Measurements from ENCODE around the gene RPGR. TPM values are rescaled to one million over a fixed set of nuclear protein-coding genes. Genes with fewer than 3 reads are reported as not detected.

The RPGR gene
- 6.0 and 18.2 TPM in 2 replicates for total RNA-seq (2011; cell fraction: chromatin; rRNA removed; ENCODE audit: low replicate concordance)
- 3.6 and 4.2 TPM in 2 replicates for total RNA-seq (2011; cell fraction: nucleolus; rRNA removed)
- total RNA-seq (2011; cell fraction: nucleoplasm; rRNA removed), result 4.8 and 5.6 TPM in 2 replicates
- total RNA-seq (2014; rRNA removed), result 4.9 and 6.4 TPM in 2 replicates
- total RNA-seq (2014; rRNA removed; fragmentation: Illumina TruSeq; extraction: Trizol), result 6.1 and 8.0 TPM in 2 replicates
- total RNA-seq (2015; rRNA removed; fragmentation: Illumina TruSeq; extraction: Trizol), result 5.2 and 6.2 TPM in 2 replicates
- total RNA-seq (2021), result 3.9 and 5.7 TPM in 2 replicates
- polyA plus RNA-seq (2011; rRNA removed), result 3.2 and 3.4 TPM in 2 replicates
- 0.51 and 1.4 TPM in 2 replicates for polyA plus RNA-seq (2011; cell fraction: cytosol; rRNA removed)
- 1.9 and 3.1 TPM in 2 replicates for polyA plus RNA-seq (2011; cell fraction: nucleus; rRNA removed)
- polyA plus RNA-seq (2012), result 4.0 and 4.4 TPM in 2 replicates
- 5.6 and 6.2 TPM in 2 replicates for polyA plus RNA-seq (2014; fragmentation: Illumina TruSeq; extraction: Trizol)
- 1 to 10 TPM; 2.1 to 2.7 TPM for polyA plus RNA-seq (2014; fragmentation: Nextera tagmentation; extraction: Ambion mirVana)
- 5.8 and 7.9 TPM in 2 replicates for polyA plus RNA-seq (2014; rRNA removed)
- 3.8 and 5.0 TPM in 2 replicates for polyA minus RNA-seq (2011; rRNA and poly(A)+ RNA removed)
- 0.57 and 3.6 TPM in 2 replicates for polyA minus RNA-seq (2011; cell fraction: cytosol; rRNA and poly(A)+ RNA removed)
- polyA minus RNA-seq (2011; cell fraction: nucleus; rRNA and poly(A)+ RNA removed), result 6.0 and 8.6 TPM in 2 replicates
- percentile 54 among the genes with signal in this experiment for Bru-seq, nascent RNA
- BruChase-seq, experiment 1, labeled RNA remaining after a 2-hour chase, result percentile 63 among the genes with signal in this experiment
- percentile 62 among the genes with signal in this experiment for BruChase-seq, experiment 2, labeled RNA remaining after a 6-hour chase
- long read RNA-seq, experiment 1, partial matches to known transcripts, result 3 of 17 reads
- long read RNA-seq, experiment 1, other reads (novel, unspliced or antisense), result 11 of 17 reads
- long read RNA-seq, experiment 2, partial matches to known transcripts, result 1 of 1 reads
- long read RNA-seq, experiment 2, other reads (novel, unspliced or antisense), result 0 of 1 reads
- long read RNA-seq, experiment 3, partial matches to known transcripts, result 3 of 6 reads
- long read RNA-seq, experiment 3, other reads (novel, unspliced or antisense), result 3 of 6 reads

- peak; percentile 88 for FAIRE-seq
- no peaks in the 10 kb centered on the region for H4K20me1 ChIP-seq (replicated peaks; ENCODE audit: control insufficient read depth, insufficient read depth, low read length)
- ChIA-PET POLR2A (interaction anchor here (0.9 to 1.5 kb wide), 2 partner anchors 8 to 23 kb away, joined by 3 to 4 read pairs; no protein-coding TSS in a partner anchor), CTCF (ENCODE audit: low intra/inter-chr PET ratio) (no interaction called here)
- H3K27me3 ChIP-seq (ENCODE audit: control insufficient read depth in 2 of 2, insufficient read depth in 2 of 2, low read length in 2 of 2), result no peaks in the 10 kb centered on the region; a peak in 1 of 5 replicates
- peak within 1 kb of the TSS; percentile 65 to 94 for H3K9ac ChIP-seq (ENCODE audit: insufficient read depth in 1 of 2, low read depth in 2 of 2, low read length in 2 of 2)
- peak within 1 kb of the TSS; percentile 93 for H3K4me3 ChIP-seq
- no peaks in the 10 kb centered on the region for H3K9me1 ChIP-seq (ENCODE audit: control insufficient read depth, insufficient read depth, low read length)
- ATAC-seq, result peak; percentile 99
- under 1% methylated on average over 31 of the region's 67 CpGs for WGBS (ENCODE audit: insufficient coverage, low coverage, missing lambda C conversion rate)
- peak within 1 kb of the TSS; percentile 83 for H3K4me2 ChIP-seq (ENCODE audit: insufficient read depth, low read length)
- DNase-seq (ENCODE audit: extremely low read depth in 1 of 4, low spot score in 3 of 4), result peak; percentile 89 to 94 (median 91)
- no peaks in the 10 kb centered on the region for H3K79me2 ChIP-seq (ENCODE audit: control insufficient read depth, insufficient read depth, low read length)
- no peaks in the 10 kb centered on the region for H3K36me3 ChIP-seq (ENCODE audit: control insufficient read depth, insufficient read depth, low read length)
- peaks cover 6 to 8% of the 10 kb centered on the region in 2 experiments; a peak in 4 of 5 replicates for H3K4me1 ChIP-seq (replicated peaks in 1 of 2; ENCODE audit: control insufficient read depth in 2 of 2, insufficient read depth in 2 of 2, low read length in 2 of 2)
- no peaks in the 10 kb centered on the region for H3K9me3 ChIP-seq (replicated peaks; ENCODE audit: control insufficient read depth, insufficient read depth, low read depth, low read length)
- BruUV-seq (replicated peaks), result no TSS peak
- intact Hi-C loops (cut with micrococcal nuclease), result loop anchor here (1.0 to 10.0 kb wide), 2 partner anchors 67 to 112 kb away; no protein-coding TSS in a partner anchor
- peak within 1 kb of the TSS; percentile 74 for H3K27ac ChIP-seq (ENCODE audit: extremely low read depth, low read depth, low read length)
- in situ Hi-C loops (cut with MboI), result no loop called here
- peak within 1 kb of the TSS; percentile 94 for H2AFZ ChIP-seq (ENCODE audit: low read depth, low read length)
- TF ChIP-seq BMI1 (IDR thresholded peaks at IDR 0.05; ENCODE audit: low read length), result peak; percentile 41; the same call in 1 of the 2 replicates
- peak; percentile 70 for TF ChIP-seq POLR2A (conservative IDR thresholded peaks at IDR 0.05)
- TF ChIP-seq, protein P1, sequence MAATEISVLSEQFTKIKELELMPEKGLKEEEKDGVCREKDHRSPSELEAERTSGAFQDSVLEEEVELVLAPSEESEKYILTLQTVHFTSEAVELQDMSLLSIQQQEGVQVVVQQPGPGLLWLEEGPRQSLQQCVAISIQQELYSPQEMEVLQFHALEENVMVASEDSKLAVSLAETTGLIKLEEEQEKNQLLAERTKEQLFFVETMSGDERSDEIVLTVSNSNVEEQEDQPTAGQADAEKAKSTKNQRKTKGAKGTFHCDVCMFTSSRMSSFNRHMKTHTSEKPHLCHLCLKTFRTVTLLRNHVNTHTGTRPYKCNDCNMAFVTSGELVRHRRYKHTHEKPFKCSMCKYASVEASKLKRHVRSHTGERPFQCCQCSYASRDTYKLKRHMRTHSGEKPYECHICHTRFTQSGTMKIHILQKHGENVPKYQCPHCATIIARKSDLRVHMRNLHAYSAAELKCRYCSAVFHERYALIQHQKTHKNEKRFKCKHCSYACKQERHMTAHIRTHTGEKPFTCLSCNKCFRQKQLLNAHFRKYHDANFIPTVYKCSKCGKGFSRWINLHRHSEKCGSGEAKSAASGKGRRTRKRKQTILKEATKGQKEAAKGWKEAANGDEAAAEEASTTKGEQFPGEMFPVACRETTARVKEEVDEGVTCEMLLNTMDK (IDR thresholded peaks at IDR 0.05; ENCODE audit: borderline replicate concordance, insufficient read depth, low read depth, low read length, poor library complexity, severe bottlenecking), result peak; percentile 68
- TF ChIP-seq CTCF (IDR thresholded peaks at IDR 0.05 in 2 of 3, conservative IDR thresholded peaks at IDR 0.05 in 1 of 3; ENCODE audit: insufficient read depth in 2 of 3, low read depth in 1 of 3, low read length in 3 of 3), result peak; percentile 79 to 90 (median 83)
- peak; percentile 57; the same call in 1 of the 2 replicates for TF ChIP-seq ZBTB7A (IDR thresholded peaks at IDR 0.05; ENCODE audit: borderline replicate concordance, control insufficient read depth, low read depth, low read length)
- TF ChIP-seq NEUROD1 (IDR thresholded peaks at IDR 0.05; ENCODE audit: borderline replicate concordance, low read depth, low read length, partially characterized antibody), result peak; percentile 75
- peak; percentile 53 for TF ChIP-seq HCFC1 (IDR thresholded peaks at IDR 0.05; ENCODE audit: low read depth, low read length)
- peak; percentile 74 for TF ChIP-seq CREM (IDR thresholded peaks at IDR 0.05; ENCODE audit: low read depth)
- peak; percentile 53 to 97; a peak in 3 of 4 replicates for TF ChIP-seq HDAC1 (IDR thresholded peaks at IDR 0.05)
- TF ChIP-seq ZFP30 (CRISPR knock-in tag; IDR thresholded peaks at IDR 0.05; ENCODE audit: borderline replicate concordance), result no peak
Observed at GRCh38 chrX:38327007-38327774, at the start of gene RPGR. RPGR (minus strand) TSS chrX:38327509; CDS start chrX:38327367, 142 bp downstream.
